GM18909 (cell line): ENCODE results near the gene ADA.
A peak's percentile ranks its signal among the peaks of the same experiment; 100 is the strongest.

ENCODE experiments used
- ATAC-seq: cut with Tn5 transposase; IDR thresholded peaks from one replicate; pipeline ENCODE4 v1.9.1; 2021; ENCODE audit warnings: mild to moderate bottlenecking; ENCODE audit not compliant: unreplicated experiment, poor library complexity

Gene ADA

GRCh38 chr20:44586289-44586911, 65.1 kb downstream of the ADA start:
- peak; percentile 80 for ATAC-seq

DNA sequence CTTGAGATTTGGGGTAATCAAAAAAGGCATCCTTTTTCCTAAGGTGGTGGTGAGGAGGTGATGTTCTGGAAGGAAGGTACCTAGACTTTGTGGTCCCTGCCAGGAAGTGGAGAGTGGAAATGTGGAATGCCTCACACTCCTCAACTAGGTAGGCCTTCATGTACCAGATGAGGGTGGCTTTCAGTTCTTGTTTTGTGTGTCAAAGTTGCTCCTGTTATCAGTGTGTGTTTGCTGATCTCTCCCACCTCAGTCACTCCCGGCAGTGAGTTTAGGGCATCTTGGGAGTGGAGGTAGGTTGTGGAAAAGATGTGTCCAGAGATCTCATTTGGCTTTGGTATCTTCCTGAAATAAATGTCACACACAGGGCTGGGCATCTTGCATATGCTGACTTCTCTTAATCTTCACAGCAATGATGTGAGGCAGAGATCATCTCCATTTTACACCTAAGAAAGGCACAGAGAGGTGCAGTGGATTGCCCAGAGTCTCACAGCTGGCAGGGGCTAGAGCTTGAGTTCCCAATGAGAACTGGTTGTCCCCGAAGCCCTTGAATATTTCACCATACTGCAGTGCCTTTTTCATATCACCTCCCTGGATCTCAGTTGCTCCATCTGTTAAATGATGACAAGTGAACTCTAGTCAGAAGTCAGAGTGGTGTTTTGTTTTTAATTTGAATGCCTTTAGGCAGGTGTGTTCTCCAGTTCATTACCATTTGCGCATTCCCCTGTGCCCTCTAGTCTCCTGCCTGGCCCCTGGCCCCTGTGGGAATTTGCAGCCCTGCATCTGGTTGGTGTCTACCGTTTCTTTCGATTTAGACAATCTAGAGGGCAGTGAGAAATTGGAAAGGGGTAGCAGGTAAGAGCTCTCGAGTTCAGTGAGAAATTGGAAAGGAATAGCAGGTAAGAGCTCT, 66.2 kb downstream of the ADA start:
- no peak for ATAC-seq

- ATAC-seq, result no peak
These were observed 67.3 kb downstream of the ADA start for GRCh38 chr20:44584162-44584561.

DNA sequence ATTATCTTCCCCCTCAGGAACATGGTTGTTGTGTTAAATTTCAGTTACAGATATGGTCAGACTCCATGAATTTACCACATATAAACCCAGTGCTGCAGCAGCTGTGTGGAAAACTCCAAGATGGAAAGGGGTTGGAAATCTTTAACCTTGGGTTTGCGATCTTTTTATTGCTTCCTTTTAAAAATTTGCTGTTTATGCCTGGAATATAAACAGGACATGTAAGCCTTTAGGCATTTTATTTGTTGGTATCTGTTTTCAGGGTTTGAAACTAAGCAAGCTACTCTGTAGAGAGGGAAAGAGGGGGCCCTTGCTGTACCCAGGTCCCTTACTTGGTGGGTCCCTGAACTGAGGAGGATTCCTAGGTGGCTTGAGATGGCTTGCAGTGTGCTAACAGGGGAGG, 68.3 kb downstream of the ADA start:
- no peak for ATAC-seq

DNA sequence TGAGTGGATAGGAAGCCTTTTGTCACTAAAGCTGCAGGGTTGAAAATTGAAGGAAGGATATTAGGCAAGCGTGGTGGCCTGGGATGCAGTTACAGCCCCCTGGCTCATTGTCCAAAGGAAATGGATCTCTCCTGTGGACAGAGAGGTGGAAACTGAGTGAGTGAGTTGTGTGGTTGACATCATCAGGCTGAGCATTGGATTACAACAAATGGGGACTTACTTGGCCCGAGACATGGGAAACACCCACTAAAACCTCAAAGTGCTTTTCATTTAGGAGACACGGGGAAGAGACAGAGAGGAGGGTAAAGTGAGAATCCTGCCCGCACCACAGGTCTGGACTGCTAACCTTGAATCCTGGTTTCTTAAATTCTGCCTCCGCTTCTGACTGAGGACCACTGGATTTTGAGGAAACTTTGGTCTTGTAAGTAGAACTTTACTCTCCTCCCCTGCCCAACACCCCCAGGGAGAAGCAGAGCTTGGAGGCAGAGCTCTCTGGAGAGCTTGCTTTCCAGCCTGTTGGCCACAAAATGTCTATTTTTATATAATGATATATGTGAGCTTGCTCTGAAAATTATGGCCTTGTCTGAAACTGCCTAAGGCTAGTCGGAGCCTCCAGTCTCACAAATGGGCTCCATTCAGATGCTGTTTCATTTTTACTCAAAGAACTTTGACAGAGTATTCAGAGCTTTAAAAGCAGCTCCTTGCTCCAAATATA, 69.0 kb downstream of the ADA start, which contains the start of gene PKIG:
Gene PKIG, plus strand, starts transcription at position 269 of the 715 bp plus-strand sequence. CDS start 31,978 bp downstream, outside the sequence.
- ATAC-seq, result no peak

DNA sequence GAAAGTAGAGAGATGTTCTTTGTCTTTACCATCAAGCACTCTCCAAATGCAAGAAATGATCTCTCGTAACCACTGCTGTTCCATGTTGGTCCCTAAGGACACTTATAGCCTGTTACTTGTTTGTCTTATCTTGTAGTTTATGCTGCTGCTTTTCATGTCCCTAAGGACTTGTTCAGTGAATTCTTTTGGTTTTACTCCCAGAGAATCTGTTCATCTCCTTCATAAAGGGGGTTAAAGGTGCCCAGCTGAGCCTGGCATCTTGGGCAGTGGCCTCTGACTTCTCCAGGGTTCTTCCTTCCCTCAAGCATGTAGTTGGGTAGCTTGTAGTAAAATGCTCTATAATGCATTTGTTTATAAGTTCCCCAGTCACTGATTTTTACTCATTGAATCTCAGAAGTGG, 70.0 kb downstream of the ADA start:
- no peak for ATAC-seq

DNA sequence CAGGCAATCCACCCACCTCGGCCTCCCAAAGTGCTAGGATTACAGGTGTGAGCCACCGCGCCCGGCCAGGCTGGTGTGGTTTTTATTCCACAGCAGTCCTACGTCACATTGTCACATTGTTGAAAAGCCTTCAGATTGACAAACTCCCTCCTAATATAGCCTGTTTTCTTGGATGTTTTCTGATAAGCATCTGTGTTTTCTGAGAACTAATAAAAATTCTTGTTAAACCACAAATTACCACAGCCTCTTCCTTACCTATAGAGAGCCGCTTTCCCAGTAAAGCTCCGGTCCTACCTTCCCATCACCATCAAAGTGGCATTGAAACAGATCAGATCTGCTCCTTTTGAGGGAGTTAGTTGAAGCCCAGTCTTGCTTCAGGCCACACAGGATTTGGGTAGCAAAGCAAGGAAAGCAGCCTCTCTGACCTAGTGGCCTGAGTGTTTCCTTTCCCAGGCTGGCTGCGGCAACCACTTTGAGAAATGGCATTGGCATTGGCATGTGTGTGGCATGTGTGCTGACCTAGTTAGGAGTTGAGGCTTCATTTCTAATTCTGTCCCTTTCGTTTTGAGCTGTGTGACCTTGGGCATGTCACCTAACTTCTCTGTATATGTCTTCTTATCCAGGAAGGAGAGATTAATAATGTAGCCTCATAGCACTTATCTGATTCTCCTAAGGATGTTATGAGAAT, 70.8 kb downstream of the ADA start:
- no peak for ATAC-seq

GRCh38 chr20:44579313-44580081, 72.0 kb downstream of the ADA start:
- no peak for ATAC-seq

- no peak for ATAC-seq
These were observed 75.2 kb downstream of the ADA start for GRCh38 chr20:44576297-44576696.

DNA sequence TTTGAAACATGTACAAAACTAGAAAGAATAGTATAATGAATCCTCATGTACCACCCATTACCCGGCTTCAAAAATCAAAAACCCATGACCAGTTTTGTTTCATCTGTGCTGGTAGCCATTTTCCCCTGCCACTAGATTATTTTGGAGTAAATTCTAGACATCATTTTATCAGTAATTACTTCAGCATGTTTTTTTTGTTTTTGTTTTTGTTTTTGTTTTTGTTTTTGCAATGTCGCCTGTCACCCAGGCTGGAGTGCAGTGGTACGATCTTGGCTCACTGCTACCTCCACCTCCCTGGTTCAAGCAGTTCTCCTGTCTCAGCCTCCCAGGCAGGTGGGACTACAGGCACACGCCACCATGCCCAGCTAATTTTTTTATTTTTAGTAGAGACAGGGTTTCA, 77.1 kb downstream of the ADA start:
- ATAC-seq, result no peak

DNA sequence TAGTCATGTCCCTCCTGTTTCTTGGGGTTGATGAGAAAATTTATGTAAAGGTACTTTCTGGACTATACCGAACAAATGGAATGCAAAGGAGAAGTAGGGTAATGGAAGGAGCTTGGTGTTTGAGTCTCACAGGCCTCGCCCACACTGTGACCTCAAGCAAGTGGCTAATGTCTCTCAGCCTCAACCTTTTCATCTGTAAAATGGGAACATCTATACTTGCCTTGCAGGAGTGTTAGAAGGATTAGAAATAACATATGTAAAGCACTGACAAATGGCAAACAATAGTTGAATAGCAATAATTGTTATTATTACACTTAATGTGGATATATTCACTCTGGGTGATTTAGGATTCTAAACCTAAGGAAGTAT, 78.0 kb downstream of the ADA start:
- ATAC-seq, result no peak

GRCh38 chr20:44572551-44573500, 78.7 kb downstream of the ADA start:
- ATAC-seq, result no peak

- no peak for ATAC-seq
These were observed 80.0 kb downstream of the ADA start for GRCh38 chr20:44571362-44571988.

DNA sequence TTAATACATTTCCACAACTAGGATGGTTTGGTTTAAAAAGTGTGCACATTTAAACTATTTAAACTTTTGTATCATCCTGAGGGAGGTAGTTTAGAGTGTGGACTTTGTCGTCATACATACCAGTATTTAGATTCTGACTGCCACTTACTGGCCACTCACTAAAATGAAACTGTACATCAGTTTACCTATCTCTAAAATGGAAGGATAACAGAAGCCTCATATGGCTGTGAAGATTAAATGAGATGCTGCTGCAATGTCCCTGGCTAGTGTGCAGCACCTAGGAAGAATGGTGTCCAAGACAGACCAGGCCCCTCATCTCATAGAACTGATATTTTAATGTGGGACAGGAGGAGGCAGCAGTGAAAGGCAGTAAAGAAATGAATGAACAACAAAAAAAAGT, 81.1 kb downstream of the ADA start:
- ATAC-seq, result no peak
